Measurements from ENCODE around the gene TPRN. TPM values are rescaled to one million over a fixed set of nuclear protein-coding genes. Genes with fewer than 3 reads are reported as not detected.

The TPRN gene
- total RNA-seq, 4 donors from 2014 or later = 76.2 to 228 (median 117) TPM

- Histone ChIP-seq H3K4me1 (peaks cover 7 to 12% (median 9%) of the 10 kb centered on the region in 4 donors), H3K27me3 (no peaks in the 10 kb centered on the region), H3K4me3 (no peak overlapping the region), H3K9me3 (no peaks in the 10 kb centered on the region), H3K36me3 (peaks cover 0 to 39% (median 17%) of the 10 kb centered on the region in 4 donors), H3K27ac (no peak overlapping the region)
- in situ Hi-C loops (cut with MboI; ENCODE audit: low pct_ligation_motif_present in 1 of 4, low pct_unique_long_range_greater_than_20kb in 1 of 4, low sequenced_read_pairs in 3 of 4) = no loop called here
- TF ChIP-seq CTCF (IDR thresholded peaks at IDR 0.05) (no peak), POLR2A (IDR thresholded peaks at IDR 0.05) (no peak), EP300 (IDR thresholded peaks at IDR 0.05; ENCODE audit: low read depth) (no peak), POLR2AphosphoS5 (IDR thresholded peaks at IDR 0.05) (no peak)
- no peak for DNase-seq
- intact Hi-C loops (cut with DNase I; ENCODE audit: low total_unique reads) = no loop called here
- 91% methylated on average over 22 of the region's 22 CpGs; no CpG with 5 or more reads in 1 of the 2 donors for WGBS, 2 donors (ENCODE audit: low coverage in 1 of 2)
Measured at GRCh38 chr9:137181680-137182079, 18.9 kb downstream of the TPRN start.

GRCh38 chr9:137180491-137180890 is 20.1 kb downstream of the TPRN start:
- TF ChIP-seq EP300 (IDR thresholded peaks at IDR 0.05; ENCODE audit: low read depth) = no peak
- TF ChIP-seq POLR2A (IDR thresholded peaks at IDR 0.05) = no peak
- TF ChIP-seq CTCF (IDR thresholded peaks at IDR 0.05) = no peak
- no peak for TF ChIP-seq POLR2AphosphoS5 (IDR thresholded peaks at IDR 0.05)
- no peak for DNase-seq
- peaks cover 0 to 39% (median 17%) of the 10 kb centered on the region in 4 donors for H3K36me3 ChIP-seq
- H3K4me3 ChIP-seq = no peak overlapping the region
- H3K4me1 ChIP-seq = peaks cover 0 to 4% (median 0%) of the 10 kb centered on the region in 4 donors
- in situ Hi-C loops (cut with MboI; ENCODE audit: low pct_ligation_motif_present in 1 of 4, low pct_unique_long_range_greater_than_20kb in 1 of 4, low sequenced_read_pairs in 3 of 4) = no loop called here
- intact Hi-C loops (cut with DNase I; ENCODE audit: low total_unique reads) = no loop called here
- H3K27me3 ChIP-seq = no peaks in the 10 kb centered on the region
- WGBS, 2 donors (ENCODE audit: low coverage in 1 of 2) = 97% methylated on average over 17 of the region's 20 CpGs; no CpG with 5 or more reads in 1 of the 2 donors
- no peaks in the 10 kb centered on the region for H3K9me3 ChIP-seq
- no peak overlapping the region for H3K27ac ChIP-seq

- peaks cover 5% of the 10 kb centered on the region for H3K27me3 ChIP-seq
- intact Hi-C loops (cut with DNase I; ENCODE audit: low total_unique reads) (no loop called here), in situ Hi-C loops (cut with MboI; ENCODE audit: low pct_ligation_motif_present in 1 of 4, low pct_unique_long_range_greater_than_20kb in 1 of 4, low sequenced_read_pairs in 3 of 4) (no loop called here)
- no peak overlapping the region for H3K27ac ChIP-seq
- no peak for TF ChIP-seq POLR2AphosphoS5 (IDR thresholded peaks at IDR 0.05)
- no peak for TF ChIP-seq EP300 (IDR thresholded peaks at IDR 0.05; ENCODE audit: low read depth)
- TF ChIP-seq POLR2A (IDR thresholded peaks at IDR 0.05) = no peak
- TF ChIP-seq CTCF (IDR thresholded peaks at IDR 0.05) = no peak
- H3K4me1 ChIP-seq = peaks cover 0 to 4% (median 2%) of the 10 kb centered on the region in 4 donors
- no peak overlapping the region for H3K4me3 ChIP-seq
- WGBS, 2 donors (ENCODE audit: low coverage in 1 of 2) = 69% methylated on average over 4 of the region's 17 CpGs; no CpG with 5 or more reads in 1 of the 2 donors
- no peaks in the 10 kb centered on the region for H3K9me3 ChIP-seq
- no peak for DNase-seq
- H3K36me3 ChIP-seq = peaks cover 0 to 39% (median 17%) of the 10 kb centered on the region in 4 donors
Measured at GRCh38 chr9:137179761-137180160, 20.8 kb downstream of the TPRN start.

- H3K4me1 ChIP-seq = peaks cover 0 to 8% (median 4%) of the 10 kb centered on the region in 4 donors
- H3K27ac ChIP-seq = no peak overlapping the region
- peaks cover 10% of the 10 kb centered on the region for H3K27me3 ChIP-seq
- H3K4me3 ChIP-seq = no peak overlapping the region
- intact Hi-C loops (cut with DNase I; ENCODE audit: low total_unique reads) = no loop called here
- 95% methylated on average over 19 of the region's 19 CpGs; no CpG with 5 or more reads in 1 of the 2 donors for WGBS, 2 donors (ENCODE audit: low coverage in 1 of 2)
- DNase-seq = no peak
- in situ Hi-C loops (cut with MboI; ENCODE audit: low pct_ligation_motif_present in 1 of 4, low pct_unique_long_range_greater_than_20kb in 1 of 4, low sequenced_read_pairs in 3 of 4) = no loop called here
- no peak for TF ChIP-seq CTCF (IDR thresholded peaks at IDR 0.05)
- no peak for TF ChIP-seq POLR2A (IDR thresholded peaks at IDR 0.05)
- no peak for TF ChIP-seq EP300 (IDR thresholded peaks at IDR 0.05; ENCODE audit: low read depth)
- no peak for TF ChIP-seq POLR2AphosphoS5 (IDR thresholded peaks at IDR 0.05)
- peaks cover 0 to 39% (median 17%) of the 10 kb centered on the region in 4 donors for H3K36me3 ChIP-seq
- H3K9me3 ChIP-seq = no peaks in the 10 kb centered on the region
Measured at GRCh38 chr9:137178939-137179630, 21.5 kb downstream of the TPRN start.

Measured in transverse colon (tissue), 4 donors.